WERI-Rb-1 (cell line): Measurements from ENCODE around the gene PTP4A1.

Experiments used
- DNase-seq: peaks from one replicate; pipeline ENCODE4 v3.0.0-alpha.2; 2020
- H3K27ac ChIP-seq: fragments of 250-450 bp; sonication (Bioruptor Pico); 2 replicates; pipeline ENCODE4 v1.5.1; 2020; ENCODE audit warnings: mild to moderate bottlenecking, moderate library complexity
- H3K27me3 ChIP-seq: fragments of 250-450 bp; sonication (Bioruptor Pico); 2 replicates; pipeline ENCODE4 v1.5.1; 2021; ENCODE audit warnings: mild to moderate bottlenecking, low read depth, moderate library complexity; ENCODE audit not compliant: insufficient read depth, severe bottlenecking
- H3K36me3 ChIP-seq: fragments of 250-450 bp; sonication (Bioruptor Pico); 2 replicates; pipeline ENCODE4 v1.5.1; 2020; ENCODE audit warnings: mild to moderate bottlenecking, moderate library complexity
- H3K4me3 ChIP-seq: 2 replicates; pipeline ENCODE4 v1.5.1; 2011; ENCODE audit warnings: low read depth, mild to moderate bottlenecking, control low read depth, low read length
- H3K9me3 ChIP-seq: fragments of 250-450 bp; sonication (Bioruptor Pico); 2 replicates; pipeline ENCODE4 v1.5.1; 2021; ENCODE audit warnings: mild to moderate bottlenecking, moderate library complexity; ENCODE audit not compliant: severe bottlenecking
- TF ChIP-seq, protein P1 (sequence below): IDR thresholded peaks from 2 replicates; pipeline ENCODE4 v1.5.1; 2011; ENCODE audit warnings: low read depth, mild to moderate bottlenecking, control low read depth, inconsistent platforms, low read length

The PTP4A1 gene

DNA sequence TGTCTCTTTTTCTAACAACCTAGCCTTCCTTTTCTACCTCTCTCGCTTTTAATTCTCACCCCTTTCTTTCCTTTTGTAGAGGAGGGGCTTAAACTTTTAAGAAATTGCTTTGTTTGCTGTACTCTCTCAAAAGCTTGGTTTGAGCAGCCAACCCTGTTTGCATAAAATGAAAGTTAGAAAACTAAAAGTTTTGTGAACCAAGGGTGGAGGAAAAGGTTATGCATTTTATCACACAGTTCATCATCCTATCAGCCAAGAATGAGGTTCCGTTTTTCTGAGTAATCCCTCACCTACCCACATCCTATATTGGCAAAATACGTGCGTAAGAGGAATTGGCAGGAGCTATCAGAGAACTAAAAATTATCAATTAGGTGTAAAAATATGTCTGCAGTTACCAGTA lies 42.8 kb upstream of the PTP4A1 start:
- Histone ChIP-seq H3K27me3 (no peaks in the 10 kb centered on the region), H3K4me3 (no peak overlapping the region), H3K9me3 (no peaks in the 10 kb centered on the region), H3K36me3 (no peaks in the 10 kb centered on the region), H3K27ac (no peak overlapping the region)
- no peak for DNase-seq
- TF ChIP-seq, protein P1, sequence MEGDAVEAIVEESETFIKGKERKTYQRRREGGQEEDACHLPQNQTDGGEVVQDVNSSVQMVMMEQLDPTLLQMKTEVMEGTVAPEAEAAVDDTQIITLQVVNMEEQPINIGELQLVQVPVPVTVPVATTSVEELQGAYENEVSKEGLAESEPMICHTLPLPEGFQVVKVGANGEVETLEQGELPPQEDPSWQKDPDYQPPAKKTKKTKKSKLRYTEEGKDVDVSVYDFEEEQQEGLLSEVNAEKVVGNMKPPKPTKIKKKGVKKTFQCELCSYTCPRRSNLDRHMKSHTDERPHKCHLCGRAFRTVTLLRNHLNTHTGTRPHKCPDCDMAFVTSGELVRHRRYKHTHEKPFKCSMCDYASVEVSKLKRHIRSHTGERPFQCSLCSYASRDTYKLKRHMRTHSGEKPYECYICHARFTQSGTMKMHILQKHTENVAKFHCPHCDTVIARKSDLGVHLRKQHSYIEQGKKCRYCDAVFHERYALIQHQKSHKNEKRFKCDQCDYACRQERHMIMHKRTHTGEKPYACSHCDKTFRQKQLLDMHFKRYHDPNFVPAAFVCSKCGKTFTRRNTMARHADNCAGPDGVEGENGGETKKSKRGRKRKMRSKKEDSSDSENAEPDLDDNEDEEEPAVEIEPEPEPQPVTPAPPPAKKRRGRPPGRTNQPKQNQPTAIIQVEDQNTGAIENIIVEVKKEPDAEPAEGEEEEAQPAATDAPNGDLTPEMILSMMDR = no peak

DNA sequence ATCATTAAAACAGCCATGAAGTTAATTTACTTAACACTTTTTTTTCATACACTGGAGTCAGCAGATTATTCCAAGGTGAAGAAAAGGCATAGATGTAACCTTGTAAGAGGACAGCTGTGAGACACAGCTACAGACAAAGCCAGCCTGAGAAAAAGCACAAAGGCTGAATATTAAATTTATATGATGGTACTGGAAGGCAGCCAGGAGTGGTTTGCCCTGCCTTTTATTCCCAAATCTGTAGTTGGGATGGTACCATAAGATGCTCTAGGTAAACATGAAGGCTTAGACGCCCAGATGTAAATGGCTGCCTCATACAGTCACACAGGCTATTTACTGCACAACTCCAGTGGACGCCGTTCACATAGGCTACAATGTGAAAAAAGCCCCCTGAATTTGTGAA lies 42.1 kb upstream of the PTP4A1 start:
- TF ChIP-seq, protein P1 = no peak
- DNase-seq = no peak
- no peaks in the 10 kb centered on the region for H3K36me3 ChIP-seq
- no peaks in the 10 kb centered on the region for H3K27me3 ChIP-seq
- no peak overlapping the region for H3K27ac ChIP-seq
- no peak overlapping the region for H3K4me3 ChIP-seq
- no peaks in the 10 kb centered on the region for H3K9me3 ChIP-seq

DNA sequence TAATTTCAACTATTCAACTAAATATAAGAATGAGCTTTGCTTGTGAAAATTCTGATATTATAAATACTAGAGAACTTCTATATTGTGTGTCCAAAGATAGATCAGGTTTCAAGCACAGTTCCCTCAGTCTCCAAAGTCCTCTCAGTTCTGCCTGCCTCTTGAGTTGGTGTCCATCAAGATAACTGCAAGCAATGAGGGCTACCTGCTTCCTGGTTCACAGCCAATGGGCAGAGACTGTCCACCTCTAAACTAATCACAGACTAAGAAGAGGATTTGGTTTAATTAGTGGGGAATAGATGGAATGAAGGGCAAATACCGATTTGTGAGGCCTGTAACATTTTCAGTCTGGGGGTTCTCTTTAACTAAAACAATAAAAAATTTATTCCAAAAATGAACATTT lies 41.3 kb upstream of the PTP4A1 start:
- no peak overlapping the region for H3K27ac ChIP-seq
- no peak overlapping the region for H3K4me3 ChIP-seq
- no peaks in the 10 kb centered on the region for H3K9me3 ChIP-seq
- no peaks in the 10 kb centered on the region for H3K27me3 ChIP-seq
- DNase-seq = no peak
- H3K36me3 ChIP-seq = no peaks in the 10 kb centered on the region
- TF ChIP-seq, protein P1 = no peak

DNA sequence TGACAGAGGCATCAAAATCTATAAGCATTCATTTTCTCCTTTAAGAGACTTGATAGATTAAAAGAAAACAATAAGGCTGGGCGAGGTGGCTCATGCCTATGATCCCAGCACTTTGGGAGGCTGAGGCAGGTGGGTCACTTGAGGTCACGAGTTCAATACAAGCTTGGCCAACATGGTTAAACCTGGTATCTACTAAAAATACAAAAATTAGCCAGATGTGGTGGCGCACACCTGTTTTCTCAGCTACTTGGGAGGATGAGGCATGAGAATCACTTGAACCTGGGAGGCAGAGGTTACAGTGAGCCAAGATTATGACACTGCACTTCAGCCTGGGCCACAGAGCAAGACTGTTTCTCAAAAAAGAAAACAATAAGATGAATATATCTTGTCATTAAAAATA lies 39.3 kb upstream of the PTP4A1 start:
- no peaks in the 10 kb centered on the region for H3K27me3 ChIP-seq
- H3K9me3 ChIP-seq = no peaks in the 10 kb centered on the region
- DNase-seq = no peak
- TF ChIP-seq, protein P1 = no peak
- no peak overlapping the region for H3K27ac ChIP-seq
- no peaks in the 10 kb centered on the region for H3K36me3 ChIP-seq
- H3K4me3 ChIP-seq = no peak overlapping the region

DNA sequence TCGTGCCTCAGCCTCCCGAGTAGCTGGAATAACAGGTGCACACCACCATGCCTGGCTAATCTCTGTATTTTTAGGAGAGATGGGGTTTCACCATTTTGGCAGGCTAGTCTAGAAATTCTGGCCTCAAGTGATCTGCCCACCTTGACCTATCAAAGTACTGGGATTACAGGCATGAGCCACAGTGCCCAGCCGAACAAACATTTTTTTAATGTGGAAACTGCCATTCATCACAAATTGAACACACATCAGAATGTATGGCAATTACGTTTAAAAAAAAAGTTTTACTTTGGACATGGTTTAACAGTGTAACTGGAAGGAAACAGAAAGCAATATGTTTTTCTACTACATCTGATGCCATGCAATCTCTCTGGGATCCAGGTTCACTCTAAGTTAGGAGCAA lies 38.3 kb upstream of the PTP4A1 start:
- no peak overlapping the region for H3K4me3 ChIP-seq
- H3K27me3 ChIP-seq = no peaks in the 10 kb centered on the region
- TF ChIP-seq, protein P1 = no peak
- DNase-seq = no peak
- no peaks in the 10 kb centered on the region for H3K9me3 ChIP-seq
- H3K36me3 ChIP-seq = no peaks in the 10 kb centered on the region
- no peak overlapping the region for H3K27ac ChIP-seq

DNA sequence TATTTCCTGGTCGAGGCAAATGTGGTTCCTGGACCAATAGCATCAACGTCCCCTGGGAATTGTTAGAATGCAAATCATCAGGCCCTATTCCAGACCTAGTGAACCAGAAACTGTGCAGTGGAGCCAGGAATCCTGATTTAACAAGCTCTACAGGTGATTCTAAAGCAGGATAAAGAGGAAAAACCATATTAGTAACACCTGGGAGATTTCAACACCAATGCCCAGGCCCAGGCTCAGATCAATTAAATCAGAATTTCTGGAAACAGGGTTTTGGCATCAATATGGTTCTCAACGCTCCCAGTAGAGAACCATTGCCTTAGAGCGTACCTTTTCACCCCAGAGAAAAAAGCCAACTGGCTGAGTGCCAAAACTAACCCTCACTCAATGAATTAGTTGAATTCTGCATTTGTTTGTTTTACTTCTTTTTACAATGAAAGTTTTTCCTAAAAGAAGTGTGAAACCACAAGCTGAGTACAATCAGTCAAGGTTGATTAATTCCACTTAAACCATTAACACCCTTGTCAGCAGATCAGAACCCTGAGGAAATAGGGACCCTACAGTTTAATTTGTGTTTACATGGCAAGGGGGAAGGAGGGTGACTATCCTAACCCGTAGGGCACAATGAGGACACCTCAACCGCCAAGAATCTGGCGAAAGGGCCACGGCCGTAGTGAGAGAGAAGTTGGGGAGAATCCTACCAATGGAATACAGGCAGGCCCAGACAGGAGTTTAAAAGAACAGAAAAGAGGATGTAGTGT lies 34.9 kb upstream of the PTP4A1 start:
- TF ChIP-seq, protein P1 = no peak
- DNase-seq = no peak
- Histone ChIP-seq H3K27me3 (no peaks in the 10 kb centered on the region), H3K36me3 (no peaks in the 10 kb centered on the region), H3K4me3 (no peak overlapping the region), H3K9me3 (no peaks in the 10 kb centered on the region), H3K27ac (no peak overlapping the region)
